Germinal center (tissue), 1 donor: Measurements from ENCODE around the gene CDKN1C.

Experiments used
- DNase-seq: peaks from one replicate; pipeline ENCODE4 v3.0.0; 2012; ENCODE audit warnings: mixed read lengths, low spot score

CDKN1C gene

DNA sequence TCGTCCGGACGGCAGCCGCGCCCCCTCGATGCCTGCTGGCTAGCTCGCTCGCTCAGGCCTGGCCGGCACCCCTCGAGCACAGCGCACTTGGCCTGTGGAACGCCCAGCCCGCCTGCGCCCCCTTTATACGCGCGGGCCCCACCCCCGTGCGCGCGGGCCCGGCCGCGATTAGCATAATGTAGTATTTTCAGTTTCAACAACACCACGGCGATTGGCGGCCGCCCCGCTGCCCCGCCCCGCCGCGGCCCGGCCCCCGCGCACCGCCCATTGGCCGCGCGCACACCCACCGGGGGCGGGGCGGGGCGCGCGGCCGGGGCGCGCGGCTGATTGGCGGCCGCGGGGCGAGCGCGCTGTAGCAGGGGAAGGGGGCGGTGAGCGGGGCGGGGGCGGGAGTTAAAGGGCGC, at the start of gene CDKN1C:
CDKN1C (minus strand) TSS at position 98 of the 404 bp plus-strand sequence. CDS start 319 bp downstream, outside the sequence.
- DNase-seq = peak; percentile 96

DNA sequence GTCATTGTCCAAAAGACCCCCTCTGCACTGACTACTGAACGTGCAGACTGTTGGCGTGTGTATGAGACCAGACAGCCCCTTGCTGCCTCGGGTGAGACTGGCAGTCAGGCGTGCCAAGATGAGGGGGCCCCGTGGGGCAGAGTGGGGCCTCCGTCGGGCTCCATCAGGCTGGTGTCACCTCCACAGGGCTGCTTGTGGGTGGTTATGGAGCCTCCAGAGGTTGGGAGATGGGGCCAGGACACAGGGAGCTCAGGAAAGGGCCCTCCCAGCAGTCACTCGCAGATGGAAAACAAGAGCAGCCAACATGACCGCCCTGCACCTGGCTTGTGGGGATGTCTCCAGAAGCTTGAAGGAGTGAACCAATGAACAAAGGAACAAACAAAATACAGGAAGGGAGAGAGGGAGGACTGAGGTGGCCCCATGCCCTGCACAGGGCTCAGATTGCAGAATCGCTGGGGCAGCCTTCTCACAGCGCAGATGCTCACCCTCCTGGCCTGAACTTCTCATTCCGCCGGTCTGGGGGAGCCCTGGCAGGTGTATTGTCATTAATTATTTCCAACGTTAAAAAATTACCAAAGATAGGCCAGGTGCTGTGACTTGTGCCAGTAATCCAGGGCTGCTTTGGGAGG, 49.1 kb upstream of the CDKN1C start:
- no peak for DNase-seq

DNA sequence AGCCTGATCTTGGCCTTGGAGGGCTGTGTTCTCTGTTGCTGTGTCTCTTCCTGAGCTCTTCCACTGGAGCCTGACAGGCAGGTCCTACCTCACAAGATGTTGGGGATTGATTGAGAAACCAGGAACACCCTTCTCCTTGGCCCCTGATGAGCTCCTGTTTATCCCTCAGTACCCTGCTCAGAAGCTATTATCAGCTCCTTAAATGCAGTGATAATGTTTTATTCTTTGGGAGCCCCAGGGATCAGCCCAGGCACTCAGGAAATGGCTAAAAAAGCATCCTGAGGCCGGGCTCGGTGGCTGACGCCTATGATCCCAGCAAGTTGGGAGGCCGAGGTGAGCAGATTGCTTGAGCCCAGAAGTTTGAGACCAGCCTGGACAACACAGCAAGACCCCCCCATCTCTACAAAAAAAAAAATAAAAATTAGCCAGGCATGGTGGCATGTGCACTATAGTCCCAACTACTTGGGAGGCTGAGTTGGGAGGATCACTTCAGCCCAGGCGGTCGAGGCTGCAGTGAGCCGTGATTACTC, 48.5 kb upstream of the CDKN1C start:
- no peak for DNase-seq

DNA sequence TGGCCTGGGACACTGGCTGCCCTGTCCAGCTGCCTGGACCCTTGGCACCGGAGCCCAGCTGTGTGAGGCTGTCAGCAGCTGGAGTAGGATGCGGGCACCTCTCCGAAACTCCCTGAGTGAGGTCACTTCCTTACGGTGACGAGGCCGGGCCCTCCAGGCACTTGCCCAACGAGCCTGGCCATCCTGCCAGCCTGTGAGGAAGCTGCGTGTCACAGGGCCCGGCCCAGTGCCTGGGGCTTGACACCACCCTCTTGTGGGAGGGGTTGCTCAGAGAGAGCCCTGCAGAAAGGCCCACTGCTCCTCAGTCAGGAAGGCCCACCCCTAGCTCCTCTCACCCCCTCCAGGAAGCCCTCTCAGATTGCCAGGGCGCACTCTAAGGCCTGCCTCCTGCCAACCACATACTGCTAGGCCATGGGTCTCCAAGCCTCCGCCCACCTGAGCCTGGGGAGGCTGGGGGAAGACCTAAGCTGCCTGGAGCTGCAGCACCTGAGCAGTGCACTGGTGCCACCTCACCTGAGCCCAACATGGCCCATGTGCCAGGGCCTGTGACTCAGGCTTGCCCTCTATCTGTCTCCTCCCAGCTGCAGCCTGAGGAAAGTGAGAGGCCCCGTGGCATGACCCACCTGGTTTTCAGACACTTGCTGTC, 47.9 kb upstream of the CDKN1C start:
- no peak for DNase-seq

DNA sequence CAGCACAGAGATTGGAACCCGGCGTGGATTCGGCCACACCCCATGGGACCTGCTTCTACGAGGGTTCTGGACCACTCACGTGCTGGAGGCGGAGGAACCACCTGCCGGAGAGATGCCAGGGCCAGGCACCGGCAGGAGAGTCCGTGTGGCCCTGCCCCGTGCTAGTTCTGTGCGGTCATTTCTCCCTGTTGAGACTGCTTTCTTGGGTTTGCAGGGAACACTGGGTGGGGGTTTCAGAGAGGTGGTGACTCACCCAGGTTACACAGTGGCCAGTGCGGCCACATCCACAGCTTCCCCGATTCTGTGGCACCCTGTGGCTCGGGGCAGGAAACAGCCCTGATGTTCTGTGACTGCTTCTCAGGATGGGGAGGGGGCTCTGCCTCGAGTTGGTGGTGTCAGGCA, 47.3 kb upstream of the CDKN1C start:
- no peak for DNase-seq

DNA sequence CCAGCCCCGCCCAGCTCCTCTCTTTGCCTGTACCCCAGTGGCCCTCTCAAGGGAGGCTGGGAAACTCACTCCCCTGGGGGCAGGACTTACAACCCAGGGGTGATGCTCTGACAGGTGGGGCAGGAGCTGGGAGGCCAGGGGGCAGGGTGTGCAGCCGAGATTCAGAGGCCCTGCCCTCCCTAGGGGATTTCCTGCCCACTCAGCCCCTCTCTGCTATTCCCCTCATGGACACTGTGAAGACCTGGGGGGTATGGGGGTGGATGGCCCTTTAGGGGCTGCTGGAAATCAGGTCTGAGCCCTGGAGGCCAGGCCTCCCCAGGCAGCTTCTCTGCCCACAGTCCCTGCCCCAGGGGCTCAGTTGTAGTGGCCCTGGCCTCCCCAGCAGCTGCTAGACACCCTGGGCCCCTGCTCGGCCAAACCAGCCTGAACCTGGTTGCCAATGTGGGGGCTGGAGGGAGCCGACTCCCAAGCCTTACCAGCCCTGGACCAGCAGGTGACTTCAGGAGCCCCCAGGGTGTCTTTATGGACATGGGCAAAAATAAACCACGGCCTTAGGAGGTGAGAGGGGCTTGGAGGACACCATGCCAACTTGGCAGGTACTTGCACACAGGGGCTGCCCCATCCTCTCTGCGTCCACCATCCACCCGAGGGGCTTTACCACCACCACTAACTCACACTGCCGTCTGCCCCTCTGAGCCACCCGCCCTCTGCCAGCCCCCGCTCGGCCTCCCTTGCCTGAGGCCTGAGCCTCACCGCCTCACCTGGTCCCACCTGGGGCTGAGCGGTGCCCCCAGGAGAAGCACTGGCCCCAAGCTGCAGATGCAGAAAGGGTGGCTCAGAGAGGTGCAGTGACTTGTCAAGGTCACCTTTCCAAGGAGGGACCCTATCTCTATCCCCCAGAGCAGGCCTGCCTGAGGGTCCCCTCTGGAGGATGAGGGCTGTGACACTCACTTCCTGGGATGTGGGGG, 46.5 kb upstream of the CDKN1C start:
- DNase-seq = no peak

DNA sequence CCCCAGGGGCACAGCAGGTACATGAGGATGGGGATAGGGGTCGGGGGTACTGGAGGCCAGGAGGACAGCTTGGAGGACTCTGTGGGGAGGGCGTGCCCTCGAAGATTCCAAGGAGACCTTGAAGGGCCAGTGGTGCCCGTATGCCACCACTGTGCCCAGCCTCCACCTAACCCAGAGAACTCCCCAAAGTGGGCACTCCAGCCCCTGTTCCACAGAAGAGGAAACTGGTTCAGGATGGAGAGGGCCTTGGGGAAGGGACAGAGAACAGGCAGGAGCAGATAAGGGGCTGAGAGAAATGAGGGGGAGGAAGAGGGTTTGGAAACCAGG, 45.8 kb upstream of the CDKN1C start:
- no peak for DNase-seq

DNA sequence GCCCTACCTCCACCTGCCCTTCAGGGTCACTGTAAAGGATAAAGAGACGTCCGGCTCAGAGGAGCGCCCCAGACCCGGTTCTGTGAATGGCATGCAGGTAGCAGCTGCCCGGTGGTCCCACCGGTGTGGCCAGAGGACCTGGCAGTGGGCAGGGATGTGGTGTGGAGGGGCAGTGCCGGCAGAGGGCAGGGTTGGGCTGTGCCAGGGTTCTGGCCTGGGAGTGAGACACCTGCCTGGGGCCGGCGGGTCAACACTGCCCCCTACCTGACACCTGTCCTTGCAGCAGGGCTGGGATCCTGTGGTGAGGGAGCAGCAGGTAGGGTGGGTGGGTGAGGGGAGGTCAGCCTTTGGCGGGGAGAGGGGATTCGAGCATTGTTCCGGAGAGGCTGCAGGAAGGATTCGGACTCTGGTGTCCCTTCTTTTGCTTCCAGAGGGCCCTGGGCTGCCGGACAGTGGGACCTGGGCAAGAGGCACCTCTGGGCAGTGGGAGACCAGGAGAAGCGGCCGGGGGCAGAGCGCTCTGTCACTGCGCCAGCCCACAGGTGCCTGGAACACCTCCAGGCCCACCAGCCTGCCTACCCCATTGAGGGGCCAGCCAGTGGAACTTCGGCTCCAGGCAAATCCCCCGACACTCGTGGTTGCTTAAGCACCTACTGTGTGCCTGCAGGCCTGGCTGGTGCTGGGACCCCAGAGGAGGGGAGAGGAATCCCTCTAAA, 45.3 kb upstream of the CDKN1C start:
- peak; percentile 59 for DNase-seq

DNA sequence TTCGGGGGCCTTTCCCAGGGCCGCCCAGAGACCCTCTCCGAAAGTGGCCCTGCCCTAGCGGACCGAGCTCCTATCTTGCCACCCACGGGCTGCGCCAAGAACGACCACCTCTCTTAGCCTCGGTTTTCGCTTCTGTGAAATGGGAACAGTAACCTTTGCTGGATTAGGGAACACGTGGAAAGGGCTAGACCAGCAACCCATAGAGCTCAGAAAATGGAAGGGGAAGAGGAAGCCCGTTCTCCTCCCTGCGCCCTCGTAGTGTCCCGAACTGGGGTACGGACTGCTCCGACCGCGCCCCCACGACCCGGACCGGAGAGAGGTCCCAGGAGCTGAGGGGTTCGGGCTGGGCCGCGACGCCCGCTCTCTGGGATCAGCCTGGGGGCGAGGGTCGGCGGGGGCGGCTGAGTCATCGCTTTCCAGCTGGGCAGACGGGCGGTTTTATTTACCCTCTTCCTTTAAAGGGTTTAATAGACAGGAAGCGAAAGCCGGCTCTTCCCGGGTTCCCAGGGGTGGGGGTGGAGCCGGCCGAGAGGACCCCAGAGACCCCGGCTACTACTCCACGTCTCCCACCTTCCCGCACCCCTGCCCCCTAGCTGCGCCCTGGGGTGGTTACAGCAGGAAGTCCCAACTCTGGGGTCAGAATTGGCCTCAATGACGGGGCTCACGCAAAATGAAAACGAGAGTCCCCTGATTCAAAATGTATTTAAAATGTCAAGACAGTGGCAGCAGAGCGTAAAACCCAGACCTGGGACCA, 44.6 kb upstream of the CDKN1C start:
- peak; percentile 44 for DNase-seq

DNA sequence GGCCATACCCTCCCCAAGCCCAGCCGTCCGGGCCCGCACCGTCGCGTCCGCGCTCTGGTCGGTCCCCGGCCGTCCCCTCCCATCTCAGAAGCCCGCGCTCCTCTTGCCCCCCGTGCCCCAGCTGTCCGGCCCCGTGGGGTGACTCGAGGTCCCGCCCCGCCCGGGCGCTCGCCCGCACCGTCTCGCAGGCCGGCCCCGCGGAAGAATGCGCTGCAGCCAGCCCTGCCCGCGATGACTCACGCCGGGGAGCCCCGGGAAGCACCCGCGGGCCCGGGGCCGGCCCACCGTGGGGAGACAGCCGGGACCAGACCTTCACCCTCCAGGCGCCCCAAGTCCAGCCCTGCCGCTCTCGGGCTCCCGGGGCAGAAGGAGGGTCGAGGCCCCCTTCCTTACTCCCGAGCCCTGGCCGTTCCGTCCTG, 44.0 kb upstream of the CDKN1C start:
- DNase-seq = no peak

DNA sequence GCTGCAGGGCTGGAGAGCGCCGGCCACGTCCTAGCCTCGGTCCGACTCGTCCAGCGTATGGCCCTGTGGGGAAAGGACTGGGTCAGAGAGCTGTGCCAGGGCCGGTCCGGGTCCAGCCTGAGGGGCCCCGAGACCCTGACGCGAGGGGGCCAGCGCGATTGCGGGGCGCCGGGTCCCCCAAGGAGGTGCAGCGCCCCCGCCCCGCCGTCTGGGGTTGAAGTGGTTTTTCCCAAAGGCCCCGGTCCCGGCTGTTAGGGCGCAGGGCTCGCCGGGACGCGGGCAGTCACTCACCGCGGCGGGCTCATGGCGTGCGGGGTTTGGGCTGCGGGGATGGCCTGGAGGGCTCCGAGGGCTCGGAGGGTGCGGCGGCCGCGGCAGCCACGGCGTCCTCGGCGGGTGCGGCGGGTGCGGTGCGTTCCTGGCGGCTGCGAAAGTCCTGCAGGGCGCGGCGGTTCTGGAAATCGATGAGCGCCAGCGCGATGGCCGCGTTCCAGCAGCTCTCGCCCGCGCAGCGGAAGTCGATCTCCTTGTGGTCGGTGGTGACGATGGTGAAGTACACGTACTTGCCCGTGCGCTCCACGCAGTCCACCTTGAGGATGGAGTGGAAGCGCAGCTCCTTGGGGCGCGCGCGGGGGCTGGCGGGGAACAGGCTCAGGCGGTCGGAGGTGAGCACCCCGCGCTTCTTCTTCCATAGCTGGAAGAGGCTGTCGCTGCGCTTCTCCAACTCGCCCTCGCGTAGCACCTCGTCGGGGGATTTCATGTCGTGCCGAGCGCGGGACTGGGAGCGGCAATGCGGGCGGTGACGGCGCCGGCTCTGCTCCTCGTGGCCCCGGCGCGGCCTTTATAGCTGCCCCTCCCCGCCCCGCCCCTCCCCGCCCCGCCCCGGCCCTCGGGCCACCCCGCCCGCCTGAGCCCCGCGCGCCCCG, 43.3 kb upstream of the CDKN1C start, which contains the start of gene PHLDA2:
PHLDA2 (minus strand) TSS at position 816 of the 926 bp plus-strand sequence; CDS start at position 760, 56 bp downstream.
- DNase-seq = no peak

DNA sequence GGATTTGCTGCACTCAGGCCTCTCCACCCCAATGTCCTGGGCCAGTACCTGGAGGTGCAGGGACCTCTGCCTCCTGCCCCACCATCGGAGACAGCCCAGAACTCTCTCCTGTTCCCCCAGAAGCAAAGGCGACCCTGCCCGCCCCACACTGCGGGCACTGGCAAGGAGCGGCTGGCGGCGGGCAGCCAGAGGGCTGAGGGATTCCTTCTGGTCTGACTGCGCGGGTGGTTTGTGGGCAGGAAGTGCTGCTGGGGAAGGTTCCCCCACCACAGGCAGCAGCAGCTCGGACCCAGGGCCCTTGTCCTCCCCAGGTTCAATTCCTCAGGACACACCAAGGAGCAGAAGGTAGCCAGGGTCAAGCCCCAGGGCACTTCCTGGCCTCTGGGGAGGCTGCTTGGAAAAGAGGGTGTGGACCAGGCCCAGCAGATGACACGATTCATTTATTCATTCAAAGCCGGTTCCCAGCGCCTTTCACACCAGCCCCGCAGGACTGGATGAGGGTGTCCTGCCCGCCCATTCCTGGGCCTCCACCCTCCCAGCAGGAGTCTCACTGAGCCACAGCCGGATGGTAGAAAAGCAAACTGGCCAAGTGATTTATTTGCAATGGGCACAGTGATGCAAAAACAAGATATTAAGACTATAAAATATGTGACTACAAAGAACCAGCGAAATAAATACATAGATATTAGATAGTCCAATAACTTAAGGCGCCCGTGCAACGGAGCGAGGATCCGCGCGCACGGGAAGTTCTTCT, 42.5 kb upstream of the CDKN1C start:
- no peak for DNase-seq

DNA sequence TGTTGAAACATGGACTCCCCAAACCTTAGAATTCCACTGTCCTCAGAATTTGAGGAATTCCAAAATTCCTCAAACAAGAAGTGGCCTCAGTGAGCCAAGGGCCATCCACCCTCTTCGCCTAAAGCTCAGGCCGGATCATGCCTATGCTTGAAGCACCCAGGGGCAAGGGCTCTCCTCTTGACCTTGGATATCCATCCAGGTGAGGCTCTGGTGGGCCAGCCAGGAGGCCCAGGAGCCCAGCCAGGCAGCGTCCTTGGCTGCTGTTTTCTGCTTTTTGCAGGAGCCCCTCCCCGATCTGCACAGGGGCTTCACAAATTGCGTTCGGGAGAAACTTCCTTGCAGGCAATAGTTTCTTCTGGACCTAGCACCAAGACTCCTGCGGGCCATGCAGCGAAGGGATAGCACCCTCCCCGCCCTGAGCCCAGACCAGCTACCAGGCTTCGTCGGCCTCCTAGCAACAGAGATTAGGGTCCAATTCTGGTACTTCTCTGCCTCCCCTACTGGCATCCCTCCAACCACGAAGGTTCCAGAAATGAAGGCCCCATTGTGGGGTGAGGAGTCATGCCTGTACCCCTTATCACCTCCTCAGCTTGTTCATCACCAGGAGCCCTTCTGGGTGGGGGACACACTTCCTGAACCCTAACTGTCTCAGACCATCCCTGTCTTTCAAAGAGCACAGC, 41.7 kb upstream of the CDKN1C start:
- no peak for DNase-seq

DNA sequence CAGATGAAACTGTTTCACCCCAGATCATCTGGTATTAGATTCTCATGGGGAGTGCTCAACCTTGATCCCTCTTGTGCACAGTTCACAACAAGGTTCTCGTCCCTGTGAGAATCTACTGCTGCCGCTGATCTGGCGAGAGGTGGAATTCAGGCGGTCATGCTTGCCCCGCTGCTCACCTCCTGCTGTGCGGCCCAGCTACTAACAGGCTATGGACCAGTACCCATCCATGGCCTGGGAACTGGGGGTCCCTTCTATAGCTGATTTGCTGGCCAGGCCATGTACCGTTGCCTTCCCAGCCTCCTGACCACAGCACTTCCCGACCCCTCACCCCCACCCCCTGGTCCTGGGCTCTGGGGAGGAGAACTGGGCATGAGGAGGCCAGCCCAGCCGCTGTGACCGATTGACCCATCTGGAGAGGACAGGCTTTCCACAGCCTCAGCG, 41.1 kb upstream of the CDKN1C start:
- DNase-seq = no peak

DNA sequence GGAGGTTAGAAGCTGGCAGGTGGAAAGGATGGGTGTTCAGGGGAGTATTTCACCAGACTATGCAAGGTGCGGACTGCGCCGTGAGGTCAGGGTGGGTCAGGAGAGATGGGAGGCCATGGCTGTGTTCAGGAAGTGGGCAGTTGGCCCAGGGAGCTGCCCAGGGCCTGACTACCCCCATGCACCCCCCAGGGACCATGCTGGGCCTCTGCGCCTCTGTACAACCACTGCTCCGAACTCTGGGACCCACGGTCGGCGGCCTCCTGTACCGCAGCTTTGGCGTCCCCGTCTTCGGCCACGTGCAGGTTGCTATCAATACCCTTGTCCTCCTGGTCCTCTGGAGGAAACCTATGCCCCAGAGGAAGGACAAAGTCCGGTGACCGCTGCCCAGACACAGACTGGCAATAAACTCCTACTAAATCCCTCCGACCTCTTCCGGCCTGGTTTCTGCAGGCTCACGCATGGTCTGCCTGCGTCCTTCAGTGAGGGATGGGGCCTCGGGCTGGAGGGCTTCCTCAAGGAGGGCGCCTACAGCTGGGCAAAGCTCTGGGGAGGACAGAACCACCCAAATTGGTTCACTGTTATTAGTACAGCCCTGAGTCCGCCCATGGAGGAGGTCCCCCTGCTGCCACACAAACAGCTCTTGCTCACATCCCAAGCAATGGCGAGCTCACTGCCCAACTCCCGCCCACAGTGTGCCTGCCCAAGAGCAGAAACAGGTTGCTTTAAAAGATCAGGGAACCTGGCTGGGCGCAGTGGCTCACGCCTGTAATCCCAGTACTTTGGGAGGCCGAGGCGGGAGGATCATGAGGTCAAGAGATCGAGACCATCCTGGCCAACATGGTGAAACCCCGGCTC, 39.5 kb upstream of the CDKN1C start:
- DNase-seq = no peak

DNA sequence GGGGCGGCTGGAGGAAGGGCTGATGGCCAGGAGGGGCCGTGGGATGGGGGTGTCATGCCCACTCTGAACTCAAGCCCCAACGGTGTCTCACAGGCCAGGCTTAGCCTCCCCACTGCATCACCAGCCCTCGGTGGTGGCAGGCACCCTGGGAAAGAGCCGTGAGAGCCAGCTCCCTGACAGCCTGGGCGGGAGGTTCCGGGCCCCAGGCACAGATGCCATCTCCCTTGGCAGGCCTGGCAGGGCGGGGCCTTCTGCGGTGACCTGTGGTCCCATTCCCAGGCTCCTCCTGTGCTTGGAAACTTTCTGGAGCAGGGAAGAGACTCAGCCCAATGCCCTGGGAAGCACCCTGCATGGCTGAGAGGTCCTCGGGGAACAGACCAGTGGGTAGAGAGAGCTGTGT, 38.8 kb upstream of the CDKN1C start:
- DNase-seq = no peak
